Effector memory CD4-positive, alpha-beta T cell (primary cell): Measurements from ENCODE around the gene MAPT.

ENCODE experiments used
- DNase-seq, 3 donors: peaks; one replicate each; pipeline ENCODE4 v3.0.0-alpha.2; 2020
- H3K27ac ChIP-seq: 2 replicates; pipeline ENCODE4 v1.7.0; 2013; ENCODE audit warnings: mild to moderate bottlenecking, low read length, moderate library complexity; ENCODE audit not compliant: insufficient read depth, poor library complexity, severe bottlenecking
- H3K27me3 ChIP-seq: replicated peaks from 2 replicates; pipeline ENCODE4 v1.7.0; 2013; ENCODE audit warnings: mild to moderate bottlenecking, low read length; ENCODE audit not compliant: insufficient read depth, control insufficient read depth, poor library complexity, severe bottlenecking
- H3K36me3 ChIP-seq: 2 replicates; pipeline ENCODE4 v1.7.0; 2013; ENCODE audit warnings: mild to moderate bottlenecking, low read length, moderate library complexity; ENCODE audit not compliant: control insufficient read depth, insufficient read depth
- H3K4me1 ChIP-seq: 2 replicates; pipeline ENCODE4 v1.7.0; 2013; ENCODE audit warnings: low read length, mild to moderate bottlenecking; ENCODE audit not compliant: control insufficient read depth, insufficient read depth, poor library complexity, severe bottlenecking
- H3K4me3 ChIP-seq: 2 replicates; pipeline ENCODE4 v1.7.0; 2013; ENCODE audit warnings: low read length, low read depth, mild to moderate bottlenecking; ENCODE audit not compliant: insufficient read depth, poor library complexity, severe bottlenecking
- H3K9me3 ChIP-seq: 2 replicates; pipeline ENCODE4 v1.7.0; 2013; ENCODE audit warnings: mild to moderate bottlenecking, low read length, moderate library complexity; ENCODE audit not compliant: control insufficient read depth
- total RNA-seq, 3 donors: gene quantifications; one replicate each; lab custom pipeline; 2026; lab: John Stamatoyannopoulos, UW

MAPT gene
- total RNA-seq: 0.87 to 2.2 (median 2.1) reads per million in 3 donors

- H3K36me3 ChIP-seq: no peaks in the 10 kb centered on the region
- peak; percentile 65 to 72 (median 69) for DNase-seq
- H3K4me1 ChIP-seq: peaks cover 26% of the 10 kb centered on the region
- H3K9me3 ChIP-seq: no peaks in the 10 kb centered on the region
- H3K27me3 ChIP-seq: peaks cover 23% of the 10 kb centered on the region
- peak within 1 kb of the TSS; percentile 95 for H3K4me3 ChIP-seq
- peak within 1 kb of the TSS; percentile 58 for H3K27ac ChIP-seq
Observed at GRCh38 chr17:45894022-45894784, at the start of gene MAPT. TSS of gene MAPT (plus strand) at chr17:45894554. CDS start at chr17:45962338, 67,784 bp downstream.

DNA sequence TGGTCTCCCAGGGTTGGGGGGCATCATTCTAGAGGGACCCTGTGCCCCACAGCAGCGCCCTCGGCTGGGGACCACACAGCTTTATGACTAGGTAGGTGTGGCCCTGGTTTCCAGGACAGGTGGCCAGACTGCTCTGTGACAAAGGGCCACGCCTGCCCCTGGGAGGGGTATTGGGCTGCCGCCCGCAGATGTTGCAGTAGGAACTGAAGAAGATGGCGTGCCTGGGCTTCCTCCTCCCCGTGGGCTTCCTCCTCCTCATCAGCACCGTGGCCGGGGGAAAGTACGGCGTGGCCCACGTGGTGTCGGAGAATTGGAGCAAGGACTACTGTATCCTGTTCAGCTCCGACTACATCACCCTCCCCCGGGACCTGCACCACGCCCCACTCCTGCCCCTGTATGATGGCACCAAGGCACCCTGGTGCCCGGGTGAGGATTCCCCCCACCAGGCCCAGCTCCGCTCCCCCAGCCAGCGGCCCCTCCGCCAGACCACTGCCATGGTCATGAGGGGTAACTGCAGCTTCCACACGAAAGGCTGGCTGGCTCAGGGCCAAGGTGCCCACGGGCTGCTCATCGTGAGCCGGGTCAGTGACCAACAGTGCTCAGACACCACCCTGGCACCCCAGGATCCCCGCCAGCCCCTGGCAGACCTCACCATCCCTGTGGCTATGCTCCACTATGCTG, 49.5 kb upstream of the MAPT start, which contains the start of gene SPPL2C:
Gene SPPL2C, plus strand, starts transcription at position 187 of the 681 bp plus-strand sequence. Its CDS starts 26 bp downstream, at position 213.
- H3K4me3 ChIP-seq: no peak within 1 kb of the TSS
- no peaks in the 10 kb centered on the region for H3K4me1 ChIP-seq
- no peaks in the 10 kb centered on the region for H3K9me3 ChIP-seq
- no peak within 1 kb of the TSS for H3K27ac ChIP-seq
- no peaks in the 10 kb centered on the region for H3K27me3 ChIP-seq
- H3K36me3 ChIP-seq: no peaks in the 10 kb centered on the region
- DNase-seq: no peak

- no peaks in the 10 kb centered on the region for H3K36me3 ChIP-seq
- DNase-seq: no peak
- no peaks in the 10 kb centered on the region for H3K4me1 ChIP-seq
- no peaks in the 10 kb centered on the region for H3K27me3 ChIP-seq
- no peaks in the 10 kb centered on the region for H3K9me3 ChIP-seq
- no peak overlapping the region for H3K27ac ChIP-seq
- H3K4me3 ChIP-seq: no peak overlapping the region
Observed at GRCh38 chr17:45845376-45846185, 48.8 kb upstream of the MAPT start.

DNA sequence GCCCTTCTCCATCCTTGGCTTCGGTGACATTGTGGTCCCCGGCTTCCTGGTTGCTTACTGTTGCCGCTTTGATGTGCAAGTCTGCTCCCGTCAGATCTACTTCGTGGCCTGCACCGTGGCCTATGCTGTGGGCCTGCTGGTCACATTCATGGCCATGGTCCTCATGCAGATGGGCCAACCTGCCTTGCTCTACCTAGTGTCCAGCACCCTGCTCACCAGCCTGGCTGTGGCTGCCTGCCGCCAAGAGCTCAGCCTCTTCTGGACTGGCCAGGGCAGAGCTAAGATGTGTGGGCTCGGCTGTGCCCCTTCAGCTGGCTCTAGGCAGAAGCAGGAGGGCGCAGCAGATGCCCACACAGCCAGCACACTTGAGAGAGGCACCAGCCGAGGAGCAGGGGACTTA, 48.1 kb upstream of the MAPT start:
- no peak for DNase-seq
- H3K27ac ChIP-seq: no peak overlapping the region
- H3K4me1 ChIP-seq: no peaks in the 10 kb centered on the region
- H3K4me3 ChIP-seq: no peak overlapping the region
- H3K27me3 ChIP-seq: no peaks in the 10 kb centered on the region
- H3K36me3 ChIP-seq: no peaks in the 10 kb centered on the region
- H3K9me3 ChIP-seq: no peaks in the 10 kb centered on the region

DNA sequence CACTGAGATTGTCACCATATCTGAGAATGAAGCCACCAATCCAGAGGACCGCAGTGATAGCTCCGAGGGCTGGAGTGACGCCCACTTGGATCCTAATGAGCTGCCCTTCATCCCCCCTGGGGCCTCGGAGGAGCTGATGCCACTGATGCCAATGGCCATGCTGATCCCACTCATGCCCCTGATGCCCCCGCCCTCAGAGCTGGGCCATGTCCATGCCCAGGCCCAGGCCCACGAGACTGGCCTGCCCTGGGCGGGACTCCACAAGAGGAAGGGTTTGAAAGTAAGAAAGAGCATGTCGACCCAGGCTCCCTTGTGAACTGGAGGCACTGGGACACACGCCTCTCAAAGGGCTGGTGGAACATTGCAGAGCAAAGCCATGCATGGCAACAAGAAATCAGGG, 47.7 kb upstream of the MAPT start:
- H3K27me3 ChIP-seq: no peaks in the 10 kb centered on the region

DNA sequence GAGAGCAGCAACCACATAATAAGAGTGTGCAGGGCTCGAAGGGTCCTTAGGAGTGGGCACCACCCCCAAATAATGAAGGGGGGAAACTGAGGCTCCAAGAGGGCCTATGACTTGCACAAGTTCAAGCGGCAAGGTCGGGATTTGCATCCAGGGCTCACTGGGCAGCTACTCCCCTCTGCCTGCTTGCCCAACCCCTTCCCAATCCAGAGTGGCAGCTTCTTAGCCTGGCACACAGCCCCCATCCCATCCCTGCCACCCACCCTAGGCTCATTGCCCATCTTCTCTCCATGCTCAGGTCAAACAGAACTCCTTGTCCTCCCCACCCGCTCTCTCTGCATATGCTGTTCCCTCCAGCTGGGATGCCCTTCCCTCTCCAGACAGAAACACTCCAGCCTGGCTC, 47.3 kb upstream of the MAPT start:
- Histone ChIP-seq H3K9me3 (no peaks in the 10 kb centered on the region), H3K36me3 (no peaks in the 10 kb centered on the region), H3K4me3 (no peak overlapping the region), H3K27ac (no peak overlapping the region), H3K27me3 (no peaks in the 10 kb centered on the region), H3K4me1 (no peaks in the 10 kb centered on the region)
- DNase-seq: no peak

More for the DNA sequence above, 47.7 kb upstream of the MAPT start:
- no peaks in the 10 kb centered on the region for H3K36me3 ChIP-seq
- H3K27ac ChIP-seq: no peak overlapping the region
- no peaks in the 10 kb centered on the region for H3K9me3 ChIP-seq
- H3K4me3 ChIP-seq: no peak overlapping the region
- H3K4me1 ChIP-seq: no peaks in the 10 kb centered on the region
- no peak for DNase-seq

GRCh38 chr17:45847747-45848146, 46.6 kb upstream of the MAPT start:
- Histone ChIP-seq H3K4me3 (no peak overlapping the region), H3K27me3 (no peaks in the 10 kb centered on the region), H3K9me3 (no peaks in the 10 kb centered on the region), H3K36me3 (no peaks in the 10 kb centered on the region), H3K27ac (no peak overlapping the region), H3K4me1 (peaks cover 3% of the 10 kb centered on the region)
- DNase-seq: no peak

DNA sequence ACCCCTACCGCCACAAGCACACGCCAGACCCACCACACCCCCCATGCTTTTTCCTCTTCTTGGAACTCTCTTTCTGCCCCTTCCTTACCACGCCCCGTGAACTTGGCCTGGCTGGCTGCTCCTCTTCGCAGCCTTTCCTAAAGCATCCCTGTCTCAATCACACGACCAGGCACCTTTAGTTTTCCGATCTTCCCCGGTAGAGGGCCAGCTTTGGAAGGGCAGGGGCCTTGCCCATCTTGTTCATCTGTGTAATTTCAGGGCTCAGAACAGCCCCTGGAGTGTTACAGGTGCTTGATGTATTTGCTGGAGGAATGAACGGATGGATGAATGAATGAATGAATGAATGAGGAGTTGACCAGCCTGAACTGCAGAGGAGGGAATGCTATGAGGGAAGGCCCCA, 45.9 kb upstream of the MAPT start:
- H3K9me3 ChIP-seq: no peaks in the 10 kb centered on the region
- H3K27me3 ChIP-seq: no peaks in the 10 kb centered on the region
- H3K36me3 ChIP-seq: no peaks in the 10 kb centered on the region

GRCh38 chr17:45848868-45849535, 45.4 kb upstream of the MAPT start:
- no peak overlapping the region for H3K4me3 ChIP-seq
- H3K9me3 ChIP-seq: no peaks in the 10 kb centered on the region
- peaks cover 3% of the 10 kb centered on the region for H3K4me1 ChIP-seq
- H3K27ac ChIP-seq: no peak overlapping the region
- no peaks in the 10 kb centered on the region for H3K27me3 ChIP-seq
- no peak for DNase-seq
- H3K36me3 ChIP-seq: no peaks in the 10 kb centered on the region

More for the DNA sequence above, 45.9 kb upstream of the MAPT start:
- H3K27ac ChIP-seq: no peak overlapping the region
- H3K4me3 ChIP-seq: no peak overlapping the region
- H3K4me1 ChIP-seq: peaks cover 3% of the 10 kb centered on the region
- no peak for DNase-seq
